RWPE1 (cell line): ENCODE data around the gene AGBL5.

Experiments used
- CTCF ChIA-PET: fragments of 350-600 bp; sonication (Branson Sonifier 250); formaldehyde crosslinking; extraction: SDS; loops from one replicate; lab custom pipeline; 2021; lab: Yijun Ruan, JAX
- POLR2A ChIA-PET: fragments of 400-600 bp; formaldehyde crosslinking; extraction: SDS; loops from one replicate; lab custom pipeline; 2020; ENCODE audit warnings: antibody characterized with exemption; ENCODE audit not compliant: low non-redundant PET; lab: Yijun Ruan, JAX
- DNase-seq: peaks from one replicate; pipeline ENCODE4 v3.0.0; 2012; ENCODE audit warnings: low spot score
- H3K27ac ChIP-seq: fragments of 450-650 bp; 2 replicates; pipeline ENCODE4 v1.5.1; 2017
- CTCF ChIP-seq: fragments of 450-650 bp; conservative IDR thresholded peaks from 2 replicates; pipeline ENCODE4 v1.5.1; 2017; ENCODE audit warnings: low read depth, mild to moderate bottlenecking

AGBL5 gene

GRCh38 chr2:27076323-27076722 is 24.9 kb downstream of the AGBL5 start:
- H3K27ac ChIP-seq = no peak overlapping the region
- DNase-seq = no peak
- ChIA-PET POLR2A (interaction anchor here (0.8 kb wide), 1 partner anchor 10 kb away, joined by 3 read pairs; the partner anchor contains the start of gene KHK), CTCF (no interaction called here)
- no peak for TF ChIP-seq CTCF

GRCh38 chr2:27077231-27077630 is 25.8 kb downstream of the AGBL5 start:
- ChIA-PET CTCF (no interaction called here), POLR2A (interaction anchor here (0.5 to 0.8 kb wide), 2 partner anchors 9 to 33 kb away, joined by 3 read pairs; partner anchors contain the start of gene KHK)
- no peak for DNase-seq
- TF ChIP-seq CTCF = no peak
- H3K27ac ChIP-seq = no peak overlapping the region

GRCh38 chr2:27078267-27079194 is 27.1 kb downstream of the AGBL5 start, which contains the start of gene EMILIN1:
Gene EMILIN1 (plus strand): TSS chr2:27078615. CDS start chr2:27079066, 451 bp downstream.
- CTCF ChIA-PET = interaction anchor here (0.6 to 1.1 kb wide), 3 partner anchors 117 to 251 kb away, joined by 3 to 4 read pairs (median 3); no protein-coding TSS in a partner anchor
- POLR2A ChIA-PET = no interaction called here
- no peak for DNase-seq
- TF ChIP-seq CTCF = no peak
- no peak within 1 kb of the TSS for H3K27ac ChIP-seq

- H3K27ac ChIP-seq = 0 out of 2 replicates have a peak overlapping the region, but pooled peaks have one; percentile 83
- DNase-seq = no peak
- CTCF ChIA-PET = interaction anchor here (0.6 to 1.1 kb wide), 2 partner anchors 118 to 252 kb away, joined by 3 to 4 read pairs; no protein-coding TSS in a partner anchor
- POLR2A ChIA-PET = no interaction called here
- no peak for TF ChIP-seq CTCF
These were observed 28.0 kb downstream of the AGBL5 start for GRCh38 chr2:27079233-27080139.

GRCh38 chr2:27080140-27080469 is 28.6 kb downstream of the AGBL5 start:
- ChIA-PET POLR2A (no interaction called here), CTCF (interaction anchor here (1.3 kb wide), 1 partner anchor 234 kb away, joined by 5 read pairs; no protein-coding TSS in a partner anchor)
- peak overlapping the region; percentile 83; the same call in 1 of the 2 replicates for H3K27ac ChIP-seq
- no peak for TF ChIP-seq CTCF
- DNase-seq = no peak

- POLR2A ChIA-PET = no interaction called here
- CTCF ChIA-PET = interaction anchor here (1.3 to 1.5 kb wide), 2 partner anchors 8 to 234 kb away, joined by 3 to 5 read pairs; no protein-coding TSS in a partner anchor
These were observed 29.1 kb downstream of the AGBL5 start for GRCh38 chr2:27080603-27080936.

More at GRCh38 chr2:27080603-27080936, 29.1 kb downstream of the AGBL5 start:
- no peak for TF ChIP-seq CTCF
- H3K27ac ChIP-seq = peak overlapping the region; percentile 83
- no peak for DNase-seq
